Mesothelial cell of epicardium (in vitro differentiated cells): ENCODE data around the gene FHIT. TPM values are rescaled to one million over a fixed set of nuclear protein-coding genes. Genes with fewer than 3 reads are reported as not detected.

ENCODE experiments used
- DNase-seq, 2 experiments: peaks; one replicate each; pipeline ENCODE4 v3.0.0; 2021; ENCODE audit warnings: low spot score in 2 of 2; ENCODE audit not compliant: unreplicated experiment in 2 of 2
- H3K27ac Mint-ChIP-seq: 2 replicates; pipeline ENCODE4 v1.8.0; 2021; ENCODE audit warnings: mixed read lengths
- H3K27me3 Mint-ChIP-seq: 2 replicates; pipeline ENCODE4 v1.8.0; 2021; ENCODE audit warnings: low read depth, mixed read lengths
- H3K36me3 Mint-ChIP-seq: 2 replicates; pipeline ENCODE4 v1.8.0; 2021; ENCODE audit warnings: mixed read lengths
- H3K4me1 Mint-ChIP-seq: 2 replicates; pipeline ENCODE4 v1.8.0; 2021; ENCODE audit warnings: mixed read lengths
- H3K4me3 Mint-ChIP-seq: 2 replicates; pipeline ENCODE4 v1.8.0; 2021; ENCODE audit warnings: mild to moderate bottlenecking, moderate library complexity, mixed read lengths
- H3K9me3 Mint-ChIP-seq: 2 replicates; pipeline ENCODE4 v1.8.0; 2021; ENCODE audit warnings: mixed read lengths
- total RNA-seq: library from RNA; stranded (reverse); gene quantifications from 3 replicates; pipeline ENCODE4 v1.2.1, GENCODE V29; 2021
- TF ChIP-seq, protein P1 (sequence below): fragments of 200-600 bp; sonication (generic); IDR thresholded peaks from one replicate; pipeline ENCODE4 v1.5.0; 2021; ENCODE audit warnings: antibody characterized with exemption; ENCODE audit not compliant: unreplicated experiment

The FHIT gene
- total RNA-seq, 1 donor from 2014 or later = 10.7 TPM

DNA sequence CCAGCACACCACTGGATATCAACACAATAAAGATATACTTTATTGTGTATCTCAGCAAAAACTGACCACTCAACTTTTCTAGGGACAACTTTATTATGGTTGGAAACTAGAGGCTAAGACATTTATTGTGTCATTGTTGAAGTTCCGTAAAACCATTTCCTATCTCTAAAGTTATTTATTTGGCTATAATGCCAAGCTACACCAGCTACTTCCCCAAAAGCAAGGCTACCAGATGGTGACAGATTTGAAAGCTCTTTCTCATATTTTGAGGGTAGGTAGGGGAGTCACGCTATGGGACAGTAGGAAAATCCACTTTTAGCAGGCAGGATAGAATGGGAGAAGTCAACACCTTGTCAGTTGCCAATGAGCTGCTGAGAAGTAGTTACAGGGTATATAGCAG lies 1366.8 kb downstream of the FHIT start:
- Mint-ChIP-seq H3K36me3 (no peaks in the 10 kb centered on the region), H3K4me3 (no peak overlapping the region), H3K9me3 (no peaks in the 10 kb centered on the region), H3K27ac (no peak overlapping the region), H3K4me1 (peaks cover 23% of the 10 kb centered on the region), H3K27me3 (peaks cover 48% of the 10 kb centered on the region)
- DNase-seq = no peak
- TF ChIP-seq, protein P1, sequence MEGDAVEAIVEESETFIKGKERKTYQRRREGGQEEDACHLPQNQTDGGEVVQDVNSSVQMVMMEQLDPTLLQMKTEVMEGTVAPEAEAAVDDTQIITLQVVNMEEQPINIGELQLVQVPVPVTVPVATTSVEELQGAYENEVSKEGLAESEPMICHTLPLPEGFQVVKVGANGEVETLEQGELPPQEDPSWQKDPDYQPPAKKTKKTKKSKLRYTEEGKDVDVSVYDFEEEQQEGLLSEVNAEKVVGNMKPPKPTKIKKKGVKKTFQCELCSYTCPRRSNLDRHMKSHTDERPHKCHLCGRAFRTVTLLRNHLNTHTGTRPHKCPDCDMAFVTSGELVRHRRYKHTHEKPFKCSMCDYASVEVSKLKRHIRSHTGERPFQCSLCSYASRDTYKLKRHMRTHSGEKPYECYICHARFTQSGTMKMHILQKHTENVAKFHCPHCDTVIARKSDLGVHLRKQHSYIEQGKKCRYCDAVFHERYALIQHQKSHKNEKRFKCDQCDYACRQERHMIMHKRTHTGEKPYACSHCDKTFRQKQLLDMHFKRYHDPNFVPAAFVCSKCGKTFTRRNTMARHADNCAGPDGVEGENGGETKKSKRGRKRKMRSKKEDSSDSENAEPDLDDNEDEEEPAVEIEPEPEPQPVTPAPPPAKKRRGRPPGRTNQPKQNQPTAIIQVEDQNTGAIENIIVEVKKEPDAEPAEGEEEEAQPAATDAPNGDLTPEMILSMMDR = no peak

DNA sequence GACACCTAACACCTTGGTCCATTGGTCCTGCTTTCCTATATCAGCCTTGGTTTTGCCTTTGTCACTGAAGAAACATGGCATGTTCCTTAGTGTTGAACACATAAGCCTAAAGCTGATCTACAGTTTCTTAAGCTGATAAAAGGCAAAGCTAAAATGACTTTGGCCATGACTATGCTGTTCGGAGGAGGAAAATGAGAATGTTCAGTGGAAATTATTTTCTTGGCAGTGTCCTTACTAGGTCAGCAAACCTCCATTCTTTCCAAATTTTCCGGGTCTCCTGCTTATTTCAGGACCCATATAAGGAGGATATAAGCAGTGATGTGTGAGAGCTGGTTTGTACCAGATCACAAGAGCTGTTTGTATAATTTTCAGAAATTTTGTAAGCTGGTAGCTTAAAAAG lies 1368.5 kb downstream of the FHIT start:
- Mint-ChIP-seq H3K27ac (no peak overlapping the region), H3K9me3 (no peaks in the 10 kb centered on the region), H3K4me1 (peaks cover 39% of the 10 kb centered on the region), H3K36me3 (no peaks in the 10 kb centered on the region), H3K4me3 (no peak overlapping the region), H3K27me3 (peaks cover 48% of the 10 kb centered on the region)
- TF ChIP-seq, protein P1 = no peak
- no peak for DNase-seq

DNA sequence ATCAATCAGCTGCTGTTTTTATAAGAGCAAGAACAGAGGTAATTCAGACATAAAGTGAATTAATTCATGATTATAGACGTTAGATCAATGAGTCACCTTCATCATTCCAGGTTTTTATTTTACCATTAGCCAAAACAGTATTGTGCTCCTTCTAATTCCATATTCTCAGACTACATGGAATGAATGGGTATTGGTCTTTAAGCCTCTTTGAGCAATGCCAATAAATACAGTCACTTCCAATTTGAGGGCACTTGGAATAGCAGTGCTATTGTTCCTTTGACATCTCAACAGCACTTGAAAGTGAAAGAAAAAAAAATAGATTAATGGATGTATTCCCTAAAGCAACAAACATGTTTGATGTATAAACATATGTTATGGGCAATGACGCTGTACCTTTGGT lies 1370.5 kb downstream of the FHIT start:
- no peak for DNase-seq
- no peak overlapping the region for H3K27ac Mint-ChIP-seq
- peaks cover 42% of the 10 kb centered on the region for H3K27me3 Mint-ChIP-seq
- no peaks in the 10 kb centered on the region for H3K36me3 Mint-ChIP-seq
- H3K4me3 Mint-ChIP-seq = no peak overlapping the region
- H3K4me1 Mint-ChIP-seq = peaks cover 42% of the 10 kb centered on the region
- no peaks in the 10 kb centered on the region for H3K9me3 Mint-ChIP-seq
- TF ChIP-seq, protein P1 = no peak

DNA sequence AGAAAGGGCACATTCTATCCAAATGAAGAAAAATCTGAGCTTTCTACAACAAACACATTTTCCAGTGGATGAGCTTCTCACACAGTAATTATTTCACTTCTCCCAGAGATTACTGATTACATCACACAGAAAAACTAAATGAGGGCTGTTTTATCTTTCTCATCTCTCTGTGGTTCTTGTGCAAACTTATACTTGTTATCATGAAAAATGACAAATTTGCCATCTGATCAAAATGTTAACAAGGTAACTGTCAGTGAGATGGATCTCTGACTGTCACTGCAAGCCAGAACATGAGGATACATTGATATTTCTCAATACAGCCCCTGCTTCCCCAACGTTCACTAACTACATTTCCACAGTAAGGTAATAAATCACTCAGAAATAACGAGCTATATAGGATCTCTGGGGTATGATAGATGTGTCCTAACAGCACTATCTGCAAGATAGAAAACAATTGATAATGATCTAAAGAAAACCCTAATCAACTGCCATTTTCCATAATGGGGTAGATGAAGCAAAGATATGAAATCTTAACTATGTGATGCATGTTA lies 1372.1 kb downstream of the FHIT start:
- H3K4me3 Mint-ChIP-seq = no peak overlapping the region
- H3K36me3 Mint-ChIP-seq = no peaks in the 10 kb centered on the region
- no peak for DNase-seq
- TF ChIP-seq, protein P1 = no peak
- no peaks in the 10 kb centered on the region for H3K9me3 Mint-ChIP-seq
- peaks cover 49% of the 10 kb centered on the region for H3K4me1 Mint-ChIP-seq
- H3K27ac Mint-ChIP-seq = no peak overlapping the region
- H3K27me3 Mint-ChIP-seq = peaks cover 43% of the 10 kb centered on the region

DNA sequence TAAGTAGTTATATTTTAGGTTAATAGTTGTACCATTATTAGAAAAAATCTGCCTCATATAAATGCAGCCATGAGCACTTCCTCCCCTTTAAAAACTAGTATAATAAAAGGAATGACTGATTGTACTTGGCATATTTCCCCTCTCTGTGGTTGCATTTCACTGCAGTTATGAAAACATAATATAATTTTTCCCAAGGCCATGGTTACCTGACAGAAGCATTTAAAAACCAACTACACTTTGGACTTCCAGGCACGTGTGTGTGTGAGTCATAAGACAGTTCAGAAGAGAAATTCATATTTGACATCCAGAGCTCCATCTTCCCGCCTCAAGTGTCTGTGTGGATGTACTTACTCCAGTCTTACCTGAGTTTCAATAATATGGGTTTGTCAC lies 1373.2 kb downstream of the FHIT start:
- Mint-ChIP-seq H3K36me3 (no peaks in the 10 kb centered on the region), H3K4me1 (peaks cover 49% of the 10 kb centered on the region), H3K4me3 (no peak overlapping the region), H3K9me3 (peaks cover 5% of the 10 kb centered on the region), H3K27me3 (peaks cover 46% of the 10 kb centered on the region), H3K27ac (peak overlapping the region; percentile 33)
- DNase-seq = no peak
- TF ChIP-seq, protein P1 = no peak
